ENCODE measurements around the gene PNPO. TPM values are rescaled to one million over a fixed set of nuclear protein-coding genes. Genes with fewer than 3 reads are reported as not detected.

The PNPO gene
- total and polyA plus RNA-seq, 2 of the 13 experiments (the other 11 are each of a cell fraction or from before 2014, with no cell fraction given), result 47.9 to 63.3 TPM

GRCh38 chr17:47895347-47895855, 46.0 kb upstream of the PNPO start (continued):
- TF ChIP-seq ZBTB44 (CRISPR knock-in tag; IDR thresholded peaks at IDR 0.05), result peak; percentile 83; the same call in 1 of the 2 replicates
- peak; percentile 13; the same call in 1 of the 2 replicates for TF ChIP-seq UBTF (CRISPR knock-in tag; IDR thresholded peaks at IDR 0.05)
- no peak for TF ChIP-seq MAFK (conservative IDR thresholded peaks at IDR 0.05 in 1 of 2, IDR thresholded peaks at IDR 0.05 in 1 of 2; ENCODE audit: low read length in 2 of 2)
- TF ChIP-seq DNMT1 (CRISPR knock-in tag; IDR thresholded peaks at IDR 0.05), result 0 out of 2 replicates have a peak, but pooled peaks have one; percentile 45
- TF ChIP-seq PITX1 (CRISPR knock-in tag; IDR thresholded peaks at IDR 0.05), result peak; percentile 19; the same call in 1 of the 2 replicates
- TF ChIP-seq MTF1 (CRISPR knock-in tag; IDR thresholded peaks at IDR 0.05), result no peak
- TF ChIP-seq ZNF550 (CRISPR knock-in tag; IDR thresholded peaks at IDR 0.05; ENCODE audit: borderline replicate concordance), result no peak
- no peak for TF ChIP-seq NFIC (IDR thresholded peaks at IDR 0.05; ENCODE audit: low read length)
- TF ChIP-seq ZBTB7A (CRISPR knock-in tag; IDR thresholded peaks at IDR 0.05), result no peak
- TF ChIP-seq REPIN1 (CRISPR knock-in tag; IDR thresholded peaks at IDR 0.05; ENCODE audit: borderline replicate concordance, low read depth), result peak; percentile 79
- TF ChIP-seq ZNF18 (CRISPR knock-in tag; IDR thresholded peaks at IDR 0.05; ENCODE audit: insufficient replicate concordance), result peak; percentile 59
- TF ChIP-seq ZBTB25 (CRISPR knock-in tag; IDR thresholded peaks at IDR 0.05), result peak; percentile 73; the same call in 1 of the 2 replicates
- TF ChIP-seq ZNF329 (CRISPR knock-in tag; IDR thresholded peaks at IDR 0.05; ENCODE audit: low read depth), result peak; percentile 61; the same call in 1 of the 2 replicates
- TF ChIP-seq RCOR2 (CRISPR knock-in tag; IDR thresholded peaks at IDR 0.05), result no peak
- TF ChIP-seq PCBP1 (IDR thresholded peaks at IDR 0.05; ENCODE audit: borderline replicate concordance, low read depth, low read length), result no peak
- TF ChIP-seq ZNF614 (CRISPR knock-in tag; IDR thresholded peaks at IDR 0.05; ENCODE audit: borderline replicate concordance), result peak; percentile 59; the same call in 1 of the 2 replicates
- peak; percentile 68; the same call in 1 of the 2 replicates for TF ChIP-seq ZNF574 (CRISPR knock-in tag; IDR thresholded peaks at IDR 0.05)
- no peak for TF ChIP-seq IRF1 (CRISPR knock-in tag; IDR thresholded peaks at IDR 0.05; ENCODE audit: low read depth)
- TF ChIP-seq RFX3 (CRISPR knock-in tag; IDR thresholded peaks at IDR 0.05), result 0 out of 2 replicates have a peak, but pooled peaks have one; percentile 6
